ENCODE results near the gene COL9A2.
A peak's percentile ranks its signal among the peaks of the same experiment; 100 is the strongest.
"Not testable (repeated sequence)": the region's sequence is repeated elsewhere in the genome, so short reads cannot be mapped to it uniquely, and the experiment has no call there.

COL9A2 gene

DNA sequence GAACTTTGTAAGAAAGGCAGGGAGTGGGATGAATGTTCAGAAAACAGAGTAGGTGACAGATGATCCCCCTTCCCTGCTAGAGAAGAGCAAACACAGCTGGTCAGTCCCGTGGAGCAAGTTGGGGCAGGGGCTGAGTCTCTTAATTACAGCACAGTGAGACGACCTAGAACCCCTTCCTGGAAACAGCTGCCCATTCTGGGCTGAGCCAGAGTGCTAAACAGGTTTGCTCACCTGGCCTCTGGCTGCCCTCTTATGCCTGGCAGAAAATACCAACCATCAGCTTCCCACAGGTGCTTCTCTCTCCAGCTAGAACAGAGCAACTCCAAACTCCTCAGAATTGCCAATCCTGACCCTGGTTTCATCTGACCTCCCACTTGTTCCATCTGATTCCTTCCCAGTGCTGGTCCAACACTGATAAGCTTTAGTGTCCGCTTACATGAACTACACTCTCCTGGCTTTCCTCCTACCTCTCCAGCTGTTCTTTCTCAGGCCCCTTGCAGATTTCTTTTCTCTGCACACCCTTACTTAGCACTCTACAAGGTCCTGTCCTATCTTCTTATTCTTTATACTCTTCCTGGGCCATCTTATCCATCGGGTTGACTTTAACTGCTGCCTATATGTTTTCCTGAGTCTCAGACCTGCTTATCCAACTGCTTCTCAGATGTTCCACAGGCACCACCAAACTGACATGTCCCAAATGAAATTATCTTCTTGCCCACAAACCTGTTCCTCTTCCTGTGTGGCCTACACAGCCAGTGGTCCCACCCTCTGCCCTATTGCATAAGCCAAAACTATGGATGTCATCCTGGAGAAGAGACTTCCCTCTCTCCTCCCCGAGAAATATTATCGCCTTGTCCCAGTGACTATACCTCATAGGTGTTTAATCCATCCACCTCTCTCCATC is 22.6 kb upstream of the COL9A2 start:
- TF ChIP-seq, protein P1, sequence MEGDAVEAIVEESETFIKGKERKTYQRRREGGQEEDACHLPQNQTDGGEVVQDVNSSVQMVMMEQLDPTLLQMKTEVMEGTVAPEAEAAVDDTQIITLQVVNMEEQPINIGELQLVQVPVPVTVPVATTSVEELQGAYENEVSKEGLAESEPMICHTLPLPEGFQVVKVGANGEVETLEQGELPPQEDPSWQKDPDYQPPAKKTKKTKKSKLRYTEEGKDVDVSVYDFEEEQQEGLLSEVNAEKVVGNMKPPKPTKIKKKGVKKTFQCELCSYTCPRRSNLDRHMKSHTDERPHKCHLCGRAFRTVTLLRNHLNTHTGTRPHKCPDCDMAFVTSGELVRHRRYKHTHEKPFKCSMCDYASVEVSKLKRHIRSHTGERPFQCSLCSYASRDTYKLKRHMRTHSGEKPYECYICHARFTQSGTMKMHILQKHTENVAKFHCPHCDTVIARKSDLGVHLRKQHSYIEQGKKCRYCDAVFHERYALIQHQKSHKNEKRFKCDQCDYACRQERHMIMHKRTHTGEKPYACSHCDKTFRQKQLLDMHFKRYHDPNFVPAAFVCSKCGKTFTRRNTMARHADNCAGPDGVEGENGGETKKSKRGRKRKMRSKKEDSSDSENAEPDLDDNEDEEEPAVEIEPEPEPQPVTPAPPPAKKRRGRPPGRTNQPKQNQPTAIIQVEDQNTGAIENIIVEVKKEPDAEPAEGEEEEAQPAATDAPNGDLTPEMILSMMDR (IDR thresholded peaks at IDR 0.05), result no peak
- no peak overlapping the region for H3K4me2 ChIP-seq (ENCODE audit: low read length)
- H3K9me3 ChIP-seq (ENCODE audit: control insufficient read depth, low read length), result no peaks in the 10 kb centered on the region
- H3K27me3 ChIP-seq (ENCODE audit: control insufficient read depth, insufficient read depth, low read length), result no peaks in the 10 kb centered on the region
- H3K79me2 ChIP-seq, result no peaks in the 10 kb centered on the region
- no peaks in the 10 kb centered on the region for H3K36me3 ChIP-seq (ENCODE audit: control insufficient read depth, insufficient read depth, low read length)
- no peak overlapping the region for H3K4me3 ChIP-seq (ENCODE audit: low read depth, low read length)
- no peak overlapping the region for H3K27ac ChIP-seq
- no peaks in the 10 kb centered on the region for H3K4me1 ChIP-seq
- no peak overlapping the region for H3K9ac ChIP-seq
- H2AFZ ChIP-seq, result no peak overlapping the region

DNA sequence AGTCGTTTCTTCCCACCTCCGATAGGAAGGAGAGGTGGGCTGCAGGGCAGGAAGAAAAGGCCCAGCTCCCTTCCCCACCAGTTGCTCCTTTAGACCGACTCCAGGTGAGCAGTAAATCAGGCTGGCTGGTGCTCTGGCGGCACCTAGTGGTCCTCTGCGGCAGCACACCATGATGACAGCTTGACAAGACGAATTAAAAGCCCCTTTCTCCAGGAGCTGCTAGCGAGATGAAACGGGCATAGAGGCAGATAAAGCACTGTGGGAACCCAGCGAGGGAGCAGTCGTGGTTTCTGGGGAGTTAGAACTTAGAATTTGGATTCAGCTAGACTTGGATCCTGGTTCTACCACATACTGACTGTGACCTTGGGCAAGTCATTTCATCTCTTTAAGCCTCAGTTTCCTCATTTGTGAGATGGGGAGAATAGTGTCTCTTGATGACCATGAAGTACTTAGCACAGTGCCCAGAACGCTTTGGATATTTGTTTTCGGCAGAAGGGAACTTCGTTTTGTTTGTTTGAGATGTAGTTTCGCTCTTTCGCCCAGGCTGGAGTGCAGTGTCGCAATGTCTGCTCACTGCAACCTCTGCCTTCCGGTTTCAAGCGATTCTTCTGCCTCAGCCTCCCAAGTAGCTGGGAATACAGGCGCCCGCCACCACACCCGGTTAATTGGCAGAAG is 21.8 kb upstream of the COL9A2 start:
- Histone ChIP-seq H3K27me3 (ENCODE audit: control insufficient read depth, insufficient read depth, low read length) (no peaks in the 10 kb centered on the region), H3K79me2 (no peaks in the 10 kb centered on the region), H3K4me2 (ENCODE audit: low read length) (no peak overlapping the region), H3K36me3 (ENCODE audit: control insufficient read depth, insufficient read depth, low read length) (no peaks in the 10 kb centered on the region), H3K9me3 (ENCODE audit: control insufficient read depth, low read length) (no peaks in the 10 kb centered on the region), H3K27ac (no peak overlapping the region), H3K4me1 (no peaks in the 10 kb centered on the region), H2AFZ (no peak overlapping the region), H3K9ac (no peak overlapping the region), H3K4me3 (ENCODE audit: low read depth, low read length) (no peak overlapping the region)
- TF ChIP-seq, protein P1 (IDR thresholded peaks at IDR 0.05), result peak; percentile 91

DNA sequence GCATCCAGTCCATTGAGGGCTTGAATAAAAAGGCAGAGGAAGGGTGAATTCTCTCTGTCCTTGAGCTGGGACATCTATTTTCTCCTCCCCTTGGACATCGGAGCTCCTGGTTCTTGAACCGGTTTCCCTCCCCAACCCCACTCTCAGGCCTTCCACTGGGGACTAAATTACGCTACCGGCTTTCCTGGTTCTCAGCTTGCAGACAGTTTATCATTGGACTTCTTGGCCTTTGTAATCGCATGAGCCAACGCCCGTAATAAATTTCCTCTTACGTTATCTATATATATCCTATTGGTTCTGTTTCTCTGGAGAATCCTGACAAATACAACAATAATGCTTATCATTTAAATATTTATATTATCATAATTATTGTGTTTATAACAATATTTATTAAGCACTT is 20.4 kb upstream of the COL9A2 start:
- Histone ChIP-seq H3K27me3 (ENCODE audit: control insufficient read depth, insufficient read depth, low read length) (no peaks in the 10 kb centered on the region), H3K36me3 (ENCODE audit: control insufficient read depth, insufficient read depth, low read length) (no peaks in the 10 kb centered on the region), H3K9me3 (ENCODE audit: control insufficient read depth, low read length) (no peaks in the 10 kb centered on the region), H3K4me3 (ENCODE audit: low read depth, low read length) (no peak overlapping the region), H3K4me2 (ENCODE audit: low read length) (no peak overlapping the region), H3K4me1 (no peaks in the 10 kb centered on the region), H2AFZ (no peak overlapping the region), H3K9ac (no peak overlapping the region), H3K27ac (no peak overlapping the region), H3K79me2 (no peaks in the 10 kb centered on the region)
- TF ChIP-seq, protein P1 (IDR thresholded peaks at IDR 0.05), result no peak

DNA sequence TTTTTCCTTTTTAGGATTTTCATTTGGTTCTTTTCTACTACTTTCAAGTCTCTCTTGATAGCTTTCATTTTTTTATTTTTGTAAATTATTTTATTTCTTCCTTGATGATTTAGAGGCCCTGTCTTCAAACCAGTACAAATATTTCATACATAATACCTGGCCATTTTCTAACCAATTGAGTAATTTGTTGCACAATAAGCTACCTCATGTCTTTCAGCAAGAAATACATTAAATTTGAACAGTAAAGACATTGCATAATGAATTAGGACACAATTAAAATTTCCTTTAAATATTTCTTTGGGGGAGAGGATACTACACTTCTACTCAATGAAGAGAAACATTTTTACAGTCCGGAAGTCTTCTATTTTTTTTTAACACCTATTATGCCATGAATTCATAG is 15.6 kb upstream of the COL9A2 start:
- TF ChIP-seq, protein P1 (IDR thresholded peaks at IDR 0.05), result no peak
- Histone ChIP-seq H2AFZ (no peak overlapping the region), H3K9me3 (ENCODE audit: control insufficient read depth, low read length) (no peaks in the 10 kb centered on the region), H3K4me3 (ENCODE audit: low read depth, low read length) (no peak overlapping the region), H3K27ac (no peak overlapping the region), H3K9ac (no peak overlapping the region), H3K4me1 (no peaks in the 10 kb centered on the region), H3K4me2 (ENCODE audit: low read length) (no peak overlapping the region), H3K36me3 (ENCODE audit: control insufficient read depth, insufficient read depth, low read length) (no peaks in the 10 kb centered on the region), H3K79me2 (no peaks in the 10 kb centered on the region), H3K27me3 (ENCODE audit: control insufficient read depth, insufficient read depth, low read length) (no peaks in the 10 kb centered on the region)

DNA sequence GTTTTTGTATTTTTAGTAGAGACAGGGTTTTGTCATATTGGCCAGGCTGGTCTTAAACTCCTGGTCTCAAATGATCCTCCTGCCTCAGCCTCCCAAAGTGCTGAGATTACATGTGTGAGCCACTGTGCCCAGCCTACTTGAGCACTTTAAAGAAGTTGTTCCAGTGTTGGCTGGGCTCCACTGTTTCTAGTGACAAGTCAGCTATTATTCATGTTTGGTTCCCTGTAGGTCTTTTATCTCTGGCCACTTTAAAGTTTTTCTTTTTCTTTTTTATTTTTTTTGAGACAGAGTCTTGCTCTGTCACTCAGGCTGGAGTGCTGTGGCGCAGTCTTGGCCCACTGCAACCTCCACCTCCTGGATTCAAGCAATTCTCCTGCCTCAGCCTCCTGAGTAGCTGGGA is 14.3 kb upstream of the COL9A2 start:
- H2AFZ ChIP-seq, H3K79me2 ChIP-seq, H3K9ac ChIP-seq: not testable (repeated sequence)

More for the DNA sequence above, 14.3 kb upstream of the COL9A2 start:
- not testable (repeated sequence) for H3K9me3 ChIP-seq (ENCODE audit: control insufficient read depth, low read length); H3K27me3 ChIP-seq (ENCODE audit: control insufficient read depth, insufficient read depth, low read length); H3K36me3 ChIP-seq (ENCODE audit: control insufficient read depth, insufficient read depth, low read length); H3K4me3 ChIP-seq (ENCODE audit: low read depth, low read length); H3K4me1 ChIP-seq; H3K27ac ChIP-seq; H3K4me2 ChIP-seq (ENCODE audit: low read length)
